GM13976 (cell line): ENCODE results near the gene ITGA8.

ENCODE experiments used
- DNase-seq: peaks from one replicate; pipeline ENCODE4 v3.0.0; 2012; ENCODE audit warnings: low spot score
- in situ Hi-C: fragments of 300-500 bp; cut with MboI; formaldehyde crosslinking; loops from one replicate; pipeline ENCODE4 v1.12.0; 2022; ENCODE audit warnings: low sequenced_read_pairs, mixed read lengths, inconsistent platforms; ENCODE audit not compliant: unreplicated experiment
- TF ChIP-seq, protein P1 (sequence below): IDR thresholded peaks from 2 replicates; pipeline ENCODE4 v1.5.1; 2012; ENCODE audit warnings: borderline replicate concordance, mild to moderate bottlenecking; ENCODE audit not compliant: insufficient read depth; ENCODE audit errors: extremely low read depth, missing control alignments, control extremely low read depth

Gene ITGA8

DNA sequence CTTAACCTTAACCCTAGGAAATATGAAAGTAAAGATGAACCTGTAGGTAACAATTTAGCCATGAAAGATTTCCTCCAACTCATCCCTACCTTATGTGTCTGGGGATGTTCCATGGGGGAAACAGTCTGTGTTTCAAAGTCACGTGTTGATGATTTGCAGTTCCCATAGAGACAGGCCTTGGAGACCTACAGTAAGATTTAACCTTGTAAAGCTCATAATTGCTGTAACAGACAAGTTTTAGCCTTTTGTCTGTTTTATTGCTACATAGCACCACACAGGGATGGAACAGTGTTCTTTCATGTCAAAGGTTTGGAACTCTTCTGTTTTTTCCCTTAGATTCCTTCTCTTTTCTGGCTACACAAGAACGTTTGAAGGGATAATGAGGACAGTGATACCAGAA lies 35.2 kb upstream of the ITGA8 start:
- TF ChIP-seq, protein P1, sequence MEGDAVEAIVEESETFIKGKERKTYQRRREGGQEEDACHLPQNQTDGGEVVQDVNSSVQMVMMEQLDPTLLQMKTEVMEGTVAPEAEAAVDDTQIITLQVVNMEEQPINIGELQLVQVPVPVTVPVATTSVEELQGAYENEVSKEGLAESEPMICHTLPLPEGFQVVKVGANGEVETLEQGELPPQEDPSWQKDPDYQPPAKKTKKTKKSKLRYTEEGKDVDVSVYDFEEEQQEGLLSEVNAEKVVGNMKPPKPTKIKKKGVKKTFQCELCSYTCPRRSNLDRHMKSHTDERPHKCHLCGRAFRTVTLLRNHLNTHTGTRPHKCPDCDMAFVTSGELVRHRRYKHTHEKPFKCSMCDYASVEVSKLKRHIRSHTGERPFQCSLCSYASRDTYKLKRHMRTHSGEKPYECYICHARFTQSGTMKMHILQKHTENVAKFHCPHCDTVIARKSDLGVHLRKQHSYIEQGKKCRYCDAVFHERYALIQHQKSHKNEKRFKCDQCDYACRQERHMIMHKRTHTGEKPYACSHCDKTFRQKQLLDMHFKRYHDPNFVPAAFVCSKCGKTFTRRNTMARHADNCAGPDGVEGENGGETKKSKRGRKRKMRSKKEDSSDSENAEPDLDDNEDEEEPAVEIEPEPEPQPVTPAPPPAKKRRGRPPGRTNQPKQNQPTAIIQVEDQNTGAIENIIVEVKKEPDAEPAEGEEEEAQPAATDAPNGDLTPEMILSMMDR, result no peak
- in situ Hi-C loops, result no loop called here
- no peak for DNase-seq

DNA sequence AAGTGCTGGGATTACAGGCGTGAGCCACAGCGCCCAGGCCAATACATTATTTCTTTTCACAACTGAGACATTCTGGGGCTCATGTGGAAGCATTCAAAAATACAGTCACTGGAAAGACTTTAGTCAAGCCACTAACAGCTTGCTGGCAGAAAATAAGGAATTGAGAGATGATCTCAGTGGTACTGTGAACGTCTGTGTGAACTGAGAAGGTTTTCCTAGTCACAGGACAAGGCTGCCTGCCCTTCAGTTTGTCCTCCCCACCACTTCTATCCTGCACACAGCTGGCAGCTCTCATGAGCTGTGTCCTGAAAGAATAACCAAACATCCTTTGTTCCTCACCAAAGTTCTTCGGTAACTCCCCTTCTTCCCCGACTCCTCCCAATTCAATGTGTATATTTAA lies 31.3 kb upstream of the ITGA8 start:
- in situ Hi-C loops, result no loop called here

DNA sequence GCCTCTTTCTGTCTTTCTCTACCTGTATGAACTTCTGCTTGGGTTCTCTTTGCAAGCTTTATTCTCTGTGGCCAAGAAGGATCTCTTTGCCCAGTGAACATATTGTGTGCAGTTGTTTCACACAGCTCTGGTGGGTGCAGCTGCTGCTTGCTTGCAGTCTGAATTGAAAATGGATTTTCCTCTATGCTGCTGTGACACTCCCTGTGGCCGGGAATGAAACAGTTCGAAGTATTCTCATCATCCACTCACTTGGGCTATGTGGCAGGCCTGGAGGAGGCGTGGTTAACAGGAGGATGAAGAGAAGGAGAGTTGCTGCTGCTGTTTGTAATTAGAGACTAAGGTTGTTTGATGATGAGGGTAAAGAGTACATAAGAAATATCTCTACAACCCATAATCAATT lies 28.4 kb upstream of the ITGA8 start:
- in situ Hi-C loops, result no loop called here
- TF ChIP-seq, protein P1, result no peak
- no peak for DNase-seq

More for the DNA sequence above, 31.3 kb upstream of the ITGA8 start:
- TF ChIP-seq, protein P1, result no peak
- DNase-seq, result no peak

DNA sequence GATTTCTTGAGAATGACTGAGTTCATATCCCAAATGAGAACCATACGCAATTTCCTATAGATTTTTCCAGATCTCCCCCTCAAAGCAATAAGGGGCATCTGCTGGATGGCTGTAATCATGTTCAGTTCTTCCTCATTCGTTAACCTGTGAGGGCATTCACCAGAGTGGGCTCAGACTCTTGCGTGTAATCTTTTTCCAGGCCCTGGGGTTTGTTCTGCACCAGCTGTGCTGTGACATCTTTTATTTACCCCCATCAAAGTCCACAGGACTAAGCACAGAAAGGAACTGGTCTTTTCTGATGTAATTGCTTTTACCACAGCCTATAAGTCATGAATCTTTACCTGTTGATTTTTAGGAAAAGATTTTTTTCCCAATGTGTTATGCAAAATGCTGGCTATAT lies 27.9 kb upstream of the ITGA8 start:
- no peak for DNase-seq
- TF ChIP-seq, protein P1, result no peak
- in situ Hi-C loops, result no loop called here

DNA sequence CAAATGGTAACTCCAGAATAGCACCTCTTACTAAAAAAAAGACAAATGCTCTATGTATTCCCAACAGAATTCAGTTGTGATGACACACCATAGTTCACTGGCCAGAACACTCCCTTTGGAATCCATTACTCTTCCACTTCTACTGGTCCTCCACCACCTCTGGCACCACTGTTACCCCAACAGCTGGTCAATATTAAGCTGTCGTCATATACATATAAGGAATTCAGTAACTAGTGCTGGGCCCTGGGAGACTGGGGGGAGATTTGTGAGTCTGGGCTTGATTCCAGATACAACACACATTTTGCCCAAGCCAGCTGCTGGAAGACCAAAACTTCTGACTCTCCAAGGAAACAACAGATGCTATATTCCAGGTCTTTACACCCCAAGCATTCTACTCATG lies 26.0 kb upstream of the ITGA8 start:
- DNase-seq, result no peak
- TF ChIP-seq, protein P1, result no peak
- in situ Hi-C loops, result no loop called here

DNA sequence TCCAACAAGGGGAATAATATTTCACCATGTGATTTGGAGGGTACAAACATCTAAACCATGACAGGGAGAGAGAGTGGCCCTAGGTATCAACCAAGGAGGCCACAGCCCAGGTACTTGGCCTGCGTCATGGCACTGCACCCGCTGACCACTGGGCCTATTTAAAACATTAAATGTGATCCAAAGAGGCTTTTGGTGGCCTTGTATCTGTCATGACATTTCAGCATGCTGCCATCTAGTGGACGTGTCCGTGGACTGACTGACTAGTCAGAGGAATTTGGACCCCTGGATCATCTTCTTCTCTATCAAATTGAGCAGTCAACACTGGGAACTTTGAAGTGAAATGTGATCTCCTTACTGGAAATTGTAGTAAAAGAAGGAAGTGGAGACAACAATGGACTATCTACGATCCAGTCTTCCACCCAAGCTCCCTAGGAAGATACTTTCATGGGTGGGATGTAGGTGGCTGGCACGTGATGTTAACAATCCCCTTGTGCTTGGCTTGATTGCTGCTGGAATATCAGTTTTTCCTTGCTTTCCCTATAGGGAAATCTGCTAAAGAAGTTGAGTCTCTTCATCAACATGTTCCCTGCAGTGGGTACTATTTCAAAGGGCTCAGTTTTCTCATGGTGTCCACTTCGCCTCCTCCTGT lies 24.6 kb upstream of the ITGA8 start:
- TF ChIP-seq, protein P1, result peak; percentile 58
- in situ Hi-C loops, result no loop called here
- DNase-seq, result peak; percentile 41
